HG03135 (cell line): ENCODE data around the gene EYA4.

Source experiments
- ATAC-seq: cut with Tn5 transposase; IDR thresholded peaks from one replicate; pipeline ENCODE4 v1.9.1; 2021; ENCODE audit warnings: mild to moderate bottlenecking, moderate library complexity; ENCODE audit not compliant: unreplicated experiment

EYA4 gene

GRCh38 chr6:133241086-133241900 is at the start of gene EYA4:
Gene EYA4 (plus strand): TSS chr6:133241357. CDS start chr6:133274781, 33,424 bp downstream.
- no peak for ATAC-seq

GRCh38 chr6:133193396-133193795 is 47.8 kb upstream of the EYA4 start:
- no peak for ATAC-seq

- no peak for ATAC-seq
Observed at GRCh38 chr6:133198725-133199124, 42.4 kb upstream of the EYA4 start.

GRCh38 chr6:133201231-133201630 is 39.9 kb upstream of the EYA4 start:
- no peak for ATAC-seq

- ATAC-seq: no peak
Observed at GRCh38 chr6:133202610-133203343, 38.4 kb upstream of the EYA4 start.

GRCh38 chr6:133203344-133203697 is 37.8 kb upstream of the EYA4 start:
- ATAC-seq: no peak

GRCh38 chr6:133205304-133205703 is 35.9 kb upstream of the EYA4 start:
- no peak for ATAC-seq

GRCh38 chr6:133206942-133207341 is 34.2 kb upstream of the EYA4 start:
- ATAC-seq: no peak

- ATAC-seq: no peak
Observed at GRCh38 chr6:133207754-133208153, 33.4 kb upstream of the EYA4 start.

GRCh38 chr6:133208183-133208755 is 32.9 kb upstream of the EYA4 start:
- ATAC-seq: no peak

GRCh38 chr6:133214267-133214666 is 26.9 kb upstream of the EYA4 start:
- ATAC-seq: no peak

- ATAC-seq: no peak
Observed at GRCh38 chr6:133218852-133219251, 22.3 kb upstream of the EYA4 start.

GRCh38 chr6:133223452-133224029 is 17.6 kb upstream of the EYA4 start:
- no peak for ATAC-seq

GRCh38 chr6:133225560-133225959 is 15.6 kb upstream of the EYA4 start:
- no peak for ATAC-seq

GRCh38 chr6:133227344-133227743 is 13.8 kb upstream of the EYA4 start:
- no peak for ATAC-seq

- ATAC-seq: no peak
Observed at GRCh38 chr6:133230052-133230451, 11.1 kb upstream of the EYA4 start.

- no peak for ATAC-seq
Observed at GRCh38 chr6:133235221-133235620, 5.9 kb upstream of the EYA4 start.

GRCh38 chr6:133236932-133237331 is 4.2 kb upstream of the EYA4 start:
- no peak for ATAC-seq

GRCh38 chr6:133240511-133241085 is 559 bp upstream of the EYA4 start:
- ATAC-seq: no peak

- no peak for ATAC-seq
Observed at GRCh38 chr6:133241901-133242636, 912 bp downstream of the EYA4 start.
